PC-3 (cell line): ENCODE measurements around the gene XYLT2.

ENCODE experiments used
- CTCF ChIP-seq: fragments of 300-600 bp; sonication (generic); conservative IDR thresholded peaks from 2 replicates; pipeline ENCODE4 v1.5.1; 2017; ENCODE audit warnings: antibody characterized with exemption, low read depth, mild to moderate bottlenecking, low read length
- EZH2 ChIP-seq: fragments of 300-600 bp; sonication (generic); IDR thresholded peaks from one replicate; pipeline ENCODE4 v1.6.1; 2017; ENCODE audit warnings: antibody characterized with exemption, mild to moderate bottlenecking, low read length; ENCODE audit not compliant: unreplicated experiment

- TF ChIP-seq CTCF: no peak
- TF ChIP-seq EZH2: no peak
Measured at GRCh38 chr17:50381920-50382319, 36.0 kb downstream of the XYLT2 start.
